Stimulated activated CD8-positive, alpha-beta memory T cell treated with anti-CD3 and anti-CD28 coated beads, Interleukin-12 subunit alpha, Interleukin-12 subunit beta, amount 100 ng/mL, for 4 hours (primary cell): ENCODE results near the gene TLE4.
A peak's percentile ranks its signal among the peaks of the same experiment; 100 is the strongest.
"Not testable (repeated sequence)": the region's sequence is repeated elsewhere in the genome, so short reads cannot be mapped to it uniquely, and the experiment has no call there.

Experiments used
- DNase-seq: peaks from one replicate; pipeline ENCODE4 v3.0.0-alpha.2; 2020; ENCODE audit warnings: low read depth

The TLE4 gene

DNA sequence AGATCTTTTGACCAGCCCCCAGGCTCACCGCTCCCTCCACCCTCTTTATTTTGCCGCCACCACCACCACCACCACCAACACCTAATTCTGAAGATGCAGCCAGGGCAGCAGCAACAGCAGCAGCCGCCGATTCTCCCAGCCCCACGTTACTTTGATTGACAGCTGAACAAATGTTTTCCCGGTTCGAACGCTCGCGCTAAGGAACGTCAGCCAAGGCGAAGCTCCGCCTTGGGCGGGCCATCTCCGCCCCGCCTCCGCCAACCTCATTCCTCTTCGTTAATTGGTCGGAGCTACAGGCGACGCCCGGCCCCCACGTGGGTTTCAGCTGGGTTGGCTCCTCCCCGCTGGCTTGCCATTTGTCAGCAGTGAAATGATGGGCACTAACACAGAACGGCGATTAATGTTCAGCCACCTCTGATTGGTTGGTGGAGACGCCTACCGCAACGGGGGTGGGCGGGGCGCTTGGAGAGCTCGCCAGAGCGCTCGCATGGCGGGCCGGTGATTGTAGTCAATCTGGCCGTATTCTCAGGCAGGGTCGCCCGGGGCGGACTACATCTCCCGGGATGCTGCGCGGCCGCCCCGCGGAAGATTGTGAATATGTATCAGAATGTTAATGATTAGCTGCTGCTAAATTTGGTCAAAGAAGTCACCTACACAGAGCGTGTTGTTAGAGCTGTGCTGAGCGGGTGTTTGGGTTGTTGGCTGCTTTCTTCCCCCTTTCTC lies at the start of gene TLE4:
Gene TLE4 (plus strand): TSS at position 657 of the 723 bp plus-strand sequence. CDS start 826 bp downstream, outside the sequence.
- peak; percentile 99 for DNase-seq

- no peak for DNase-seq
Measured at GRCh38 chr9:79522793-79523192, 49.0 kb upstream of the TLE4 start.

- DNase-seq, result no peak
Measured at GRCh38 chr9:79524266-79524665, 47.5 kb upstream of the TLE4 start.

DNA sequence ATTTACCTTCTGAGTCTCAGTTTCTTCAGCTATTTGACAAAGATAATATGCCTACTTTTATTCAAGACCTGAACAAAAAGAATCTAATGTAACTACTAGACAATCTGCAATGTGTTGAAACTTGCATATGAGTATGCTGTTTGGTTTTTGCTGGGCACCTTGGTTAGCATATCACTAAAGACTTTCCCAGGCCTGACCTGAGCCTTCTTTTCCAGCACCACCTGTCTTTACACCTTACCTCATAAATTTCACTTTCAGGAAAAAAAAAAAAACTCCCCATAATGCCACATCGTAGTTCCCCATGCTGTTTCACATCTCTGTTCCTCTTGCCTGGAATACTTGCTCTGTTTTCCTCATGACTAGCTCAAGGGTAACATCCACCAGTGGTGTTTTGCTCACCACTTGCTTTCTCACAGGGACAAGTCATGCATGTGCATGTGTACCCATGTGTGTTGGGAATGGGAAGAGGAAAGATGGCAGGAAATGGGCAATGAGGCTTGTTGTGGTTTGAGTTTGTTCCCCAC lies 45.6 kb upstream of the TLE4 start:
- DNase-seq, result no peak

GRCh38 chr9:79535534-79535933 lies 36.2 kb upstream of the TLE4 start:
- no peak for DNase-seq

- DNase-seq, result no peak
Measured at GRCh38 chr9:79537838-79538237, 33.9 kb upstream of the TLE4 start.

DNA sequence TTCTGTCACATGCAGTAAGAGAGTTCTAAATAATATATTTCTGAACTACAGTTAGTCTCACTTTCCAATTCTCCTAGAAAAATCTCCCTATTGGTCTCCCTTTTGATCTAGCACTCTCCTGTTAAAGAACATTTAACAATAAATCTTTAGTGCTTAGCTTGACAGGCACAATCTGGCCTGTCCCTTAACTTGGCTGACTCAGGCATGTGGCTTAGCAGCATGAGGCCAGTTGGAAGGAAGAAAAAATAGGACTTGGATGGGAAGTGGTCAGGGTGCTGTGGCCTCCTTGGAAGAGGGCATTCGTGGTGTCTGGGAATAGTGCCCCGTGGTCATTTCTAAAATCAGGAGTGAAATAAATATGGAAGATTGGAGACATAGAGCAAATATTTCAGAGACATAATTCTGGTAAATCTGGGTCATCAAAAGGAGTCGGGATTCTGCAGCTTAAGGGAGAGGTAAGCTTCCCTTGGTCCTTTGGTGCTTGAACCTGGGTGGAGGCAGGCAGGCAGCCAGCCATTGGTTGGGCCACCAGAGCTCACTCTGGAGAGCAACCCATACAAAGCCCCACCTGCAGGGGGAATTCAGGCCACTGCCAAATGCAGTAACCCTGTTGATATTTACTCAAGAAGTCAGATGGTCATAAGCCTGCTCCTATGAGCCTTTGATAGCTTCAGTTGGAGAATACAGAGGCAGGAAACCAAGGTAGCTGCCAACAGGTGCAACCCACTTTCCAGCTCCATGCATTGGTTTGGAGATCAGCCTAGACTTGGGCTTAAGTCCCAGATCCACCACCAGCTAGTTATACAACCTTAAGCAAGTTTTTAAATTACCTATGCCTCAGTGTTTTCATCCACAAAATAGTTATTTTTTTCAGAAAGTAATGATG lies 28.8 kb upstream of the TLE4 start:
- no peak for DNase-seq

DNA sequence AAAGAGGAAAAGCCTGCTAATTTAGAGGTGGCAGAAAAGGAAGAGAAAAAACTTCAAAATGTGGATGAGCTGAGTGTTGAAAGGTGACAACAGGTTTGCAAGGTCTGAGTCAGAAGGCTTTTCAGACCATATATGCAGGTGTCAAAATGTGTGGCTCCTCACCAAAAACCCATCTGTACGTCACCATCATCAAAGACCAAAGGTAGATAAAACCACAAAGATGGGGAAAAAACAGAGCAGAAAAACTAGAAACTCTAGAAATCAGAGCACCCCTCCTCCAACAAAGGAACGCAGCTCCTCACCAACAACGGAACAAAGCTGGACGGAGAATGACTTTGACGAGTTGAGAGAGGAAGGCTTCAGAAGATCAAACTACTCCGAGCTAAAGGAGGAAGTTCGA lies 27.4 kb upstream of the TLE4 start:
- not testable (repeated sequence) for DNase-seq

DNA sequence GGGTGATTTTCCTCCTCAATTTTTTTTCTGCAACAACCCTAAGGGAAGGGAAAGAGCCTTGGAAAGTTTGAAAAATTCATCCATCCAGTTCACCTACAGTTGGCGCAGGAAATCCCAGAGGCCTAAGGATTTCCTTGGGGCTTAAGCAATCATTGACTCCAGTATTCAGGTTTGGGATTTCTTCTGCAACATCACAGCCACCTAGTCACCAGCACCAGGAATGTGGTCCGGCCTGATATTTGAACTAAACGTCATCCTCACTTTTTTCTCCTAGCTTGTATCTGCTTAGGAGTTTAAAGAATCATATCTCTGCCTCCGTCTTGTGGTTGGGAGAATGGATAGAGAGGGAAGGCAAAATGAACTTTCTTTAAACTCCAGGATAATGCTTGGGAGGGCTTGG lies 20.2 kb upstream of the TLE4 start:
- DNase-seq, result no peak

DNA sequence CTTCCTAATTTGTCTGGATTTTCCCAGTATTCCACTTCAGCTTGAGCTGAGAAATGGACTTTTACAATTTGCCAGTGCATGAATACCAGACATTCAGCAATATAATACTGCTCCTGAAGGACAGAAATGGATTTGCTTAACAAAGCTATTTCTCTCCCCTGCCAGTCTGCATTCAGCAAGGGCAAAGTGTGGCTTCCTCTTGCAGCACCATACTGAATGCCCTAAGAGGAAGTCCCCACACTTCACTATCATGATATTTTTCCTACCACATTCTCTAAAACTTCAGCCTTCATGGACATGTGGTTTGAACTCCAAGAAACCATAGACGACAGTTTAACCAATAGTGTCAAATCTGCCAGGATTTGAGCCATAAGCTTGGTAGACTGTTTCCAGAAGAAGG lies 19.8 kb upstream of the TLE4 start:
- no peak for DNase-seq

DNA sequence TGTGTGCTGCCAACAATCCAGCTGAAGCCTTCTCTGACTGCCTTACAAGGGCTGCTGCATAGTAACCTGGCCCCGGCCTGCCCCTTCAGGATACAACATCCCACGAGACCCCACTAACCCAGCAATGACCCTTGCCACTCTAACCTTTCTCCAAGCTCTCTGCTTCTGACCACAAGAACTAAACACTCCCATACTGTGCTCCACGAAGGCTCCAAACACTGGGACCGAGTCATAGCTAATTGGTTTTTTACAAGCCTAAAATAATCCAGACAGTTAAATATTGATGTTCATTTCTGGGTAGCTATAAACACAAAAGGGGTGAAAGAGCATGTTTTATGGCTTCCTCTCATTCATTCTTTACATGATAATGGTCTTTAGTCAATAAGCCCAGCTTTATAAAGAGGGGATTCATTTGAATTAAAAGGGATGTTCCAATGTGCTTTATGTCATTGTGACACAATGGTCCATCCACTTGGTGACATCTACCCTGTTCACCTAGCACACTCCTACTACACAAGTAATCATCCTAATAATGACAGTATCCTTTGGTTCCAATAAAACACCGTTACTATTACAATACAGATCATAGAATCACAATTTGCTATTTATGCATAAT lies 16.2 kb upstream of the TLE4 start:
- DNase-seq, result no peak

DNA sequence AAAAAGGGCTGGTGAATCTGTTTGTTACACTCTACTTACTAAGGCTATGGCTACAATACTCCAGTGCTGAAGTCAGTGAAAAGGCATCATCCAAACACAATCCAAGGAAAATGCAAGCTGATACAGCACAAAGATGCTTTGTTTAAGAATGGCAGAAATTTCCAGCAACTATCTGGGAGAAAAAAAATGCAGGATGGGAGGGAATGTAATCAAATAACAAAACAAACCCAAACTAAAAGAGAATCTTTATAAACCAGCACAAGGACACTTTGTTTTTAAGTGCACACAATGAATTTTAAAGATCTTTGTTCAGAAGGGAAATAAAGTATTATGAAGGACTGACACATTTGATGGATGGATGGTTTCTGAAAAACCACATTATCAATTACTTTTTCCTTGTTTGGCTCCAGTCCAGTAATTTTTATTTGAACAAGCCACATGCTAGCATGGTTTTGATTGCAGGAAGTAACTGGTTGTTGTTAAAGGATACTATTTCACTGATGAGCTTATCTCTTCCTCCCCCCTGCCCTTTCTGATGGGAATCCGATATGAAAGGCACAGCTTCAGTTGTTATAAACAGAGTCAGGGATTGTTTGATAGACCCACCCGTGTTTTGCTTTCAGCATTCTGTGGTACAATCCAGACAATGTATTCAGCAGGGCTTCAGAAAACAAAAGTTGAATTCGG lies 12.1 kb upstream of the TLE4 start:
- DNase-seq, result no peak

- DNase-seq, result no peak
Measured at GRCh38 chr9:79562749-79563386, 8.9 kb upstream of the TLE4 start.

DNA sequence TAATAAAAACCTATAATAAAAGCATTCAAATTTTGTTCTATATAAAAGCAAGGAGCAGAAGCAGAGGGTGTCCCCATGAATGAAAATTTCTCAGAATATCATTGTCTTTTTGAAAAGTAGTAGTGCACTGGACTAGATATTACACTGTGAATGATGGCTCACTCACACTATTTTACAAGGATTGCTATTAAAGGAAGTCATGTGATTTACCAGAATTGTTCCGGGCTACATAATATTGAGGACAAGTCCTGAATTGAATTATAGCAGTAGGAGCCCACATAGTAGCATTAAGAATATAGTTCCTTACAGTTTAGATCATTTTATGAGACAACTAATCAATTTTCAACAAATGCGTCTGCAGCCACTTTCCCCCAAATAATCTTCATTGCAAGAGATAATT lies 7.7 kb upstream of the TLE4 start:
- DNase-seq, result no peak

- no peak for DNase-seq
Measured at GRCh38 chr9:79565245-79565644, 6.5 kb upstream of the TLE4 start.

GRCh38 chr9:79567671-79568098 lies 4.1 kb upstream of the TLE4 start:
- DNase-seq, result no peak

- DNase-seq, result no peak
Measured at GRCh38 chr9:79568337-79569101, 3.2 kb upstream of the TLE4 start.

GRCh38 chr9:79569814-79570447 lies 1.8 kb upstream of the TLE4 start:
- DNase-seq, result no peak

DNA sequence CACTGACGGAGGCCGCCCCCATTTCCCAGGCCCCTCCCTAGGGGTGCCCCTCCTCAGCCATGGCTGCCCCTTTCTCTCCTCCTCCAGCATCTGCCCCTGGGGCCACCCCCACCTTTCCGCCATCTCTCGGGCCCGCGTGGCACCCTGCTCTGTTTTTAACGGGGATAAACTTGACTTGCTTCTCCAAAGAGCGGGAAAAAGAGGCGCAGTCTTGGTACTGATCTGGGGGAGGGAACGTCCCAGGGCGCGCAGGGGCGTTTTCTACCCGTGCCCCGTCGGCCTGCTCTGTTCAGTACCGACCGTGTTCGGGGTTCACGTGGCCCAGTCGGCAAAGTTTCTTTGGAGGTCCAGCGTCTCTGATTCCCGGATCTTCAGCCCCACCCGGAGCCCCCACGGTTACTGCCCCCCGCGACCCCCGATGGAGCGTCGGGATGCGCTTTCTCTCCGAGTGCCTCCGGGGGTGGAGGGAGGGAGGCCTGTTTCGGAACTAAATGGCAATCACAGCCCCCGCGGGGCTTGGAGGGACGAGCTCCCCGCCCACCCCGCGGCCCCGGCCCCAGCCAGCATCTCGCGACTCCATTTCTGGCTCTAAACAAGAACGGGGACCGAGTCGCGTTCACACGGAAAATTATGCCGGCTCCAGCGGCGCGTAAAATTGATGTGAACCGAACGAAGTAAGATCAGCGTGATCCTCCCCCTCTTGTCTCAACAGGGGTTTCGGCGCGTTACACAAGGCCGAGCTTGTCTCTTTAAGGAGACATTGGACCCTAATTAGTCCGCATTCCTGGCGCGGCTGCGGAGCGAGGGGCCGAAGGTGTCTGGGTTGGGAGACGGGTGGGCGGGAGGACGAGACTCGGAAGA lies 1.1 kb upstream of the TLE4 start:
- peak; percentile 21 for DNase-seq
